ENCODE results near the gene NCKAP5. TPM values are rescaled to one million over a fixed set of nuclear protein-coding genes. Genes with fewer than 3 reads are reported as not detected.

Gene NCKAP5
- total and polyA plus RNA-seq, 8 donors, result 4.0 to 22.1 (median 14.4) TPM

DNA sequence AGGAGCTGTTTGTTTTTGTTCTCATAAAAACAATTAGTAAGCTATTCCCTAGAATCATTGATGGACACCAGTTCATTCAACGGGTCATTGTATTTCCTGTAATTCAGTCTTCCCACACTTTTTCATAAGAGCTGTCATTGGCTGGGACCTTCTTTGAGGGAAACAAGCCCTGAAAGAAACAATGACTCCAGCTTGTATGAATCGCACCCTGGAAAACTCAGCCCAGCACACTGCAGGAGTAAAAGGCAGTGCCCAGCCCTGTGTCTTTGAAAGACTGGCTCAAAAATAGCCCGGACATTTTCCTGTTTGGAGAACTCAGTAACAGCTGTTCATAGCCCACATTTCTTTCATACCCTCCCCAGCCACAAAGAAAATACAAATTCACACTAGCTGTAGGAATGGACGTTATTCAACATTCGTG lies 81.5 kb downstream of the NCKAP5 start:
- no peaks in the 10 kb centered on the region for H3K27me3 ChIP-seq
- intact Hi-C loops (cut with DNase I), result no loop called here
- H3K27ac ChIP-seq, result no peak overlapping the region
- no peak overlapping the region for H3K4me3 ChIP-seq
- no peaks in the 10 kb centered on the region for H3K36me3 ChIP-seq
- DNase-seq (no peak), ATAC-seq (no peak)
- no peaks in the 10 kb centered on the region for H3K9me3 ChIP-seq
- no peaks in the 10 kb centered on the region for H3K4me1 ChIP-seq
- no peak for TF ChIP-seq CTCF (IDR thresholded peaks at IDR 0.05)

DNA sequence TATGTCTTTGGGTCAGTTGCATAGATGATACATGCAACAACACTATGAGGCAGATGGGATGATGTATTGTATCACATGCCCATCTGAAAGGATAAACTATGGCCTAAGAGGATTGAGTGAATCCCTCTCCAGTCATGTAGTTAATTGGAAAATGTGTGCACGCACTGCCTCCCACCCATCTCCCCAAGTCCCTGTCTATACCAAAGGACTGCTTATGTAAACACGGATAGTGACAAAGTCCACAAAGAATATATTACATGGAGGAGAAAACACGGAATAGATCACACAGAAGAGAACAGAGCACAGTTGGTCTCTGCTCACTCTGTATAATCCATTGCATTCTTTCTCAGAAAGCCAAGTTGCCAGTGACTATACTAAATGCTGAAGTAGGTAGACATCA lies 82.4 kb downstream of the NCKAP5 start:
- DNase-seq (no peak), ATAC-seq (no peak)
- H3K9me3 ChIP-seq, result no peaks in the 10 kb centered on the region
- H3K4me1 ChIP-seq, result no peaks in the 10 kb centered on the region
- TF ChIP-seq CTCF (IDR thresholded peaks at IDR 0.05), result no peak
- no peaks in the 10 kb centered on the region for H3K27me3 ChIP-seq
- no peak overlapping the region for H3K27ac ChIP-seq
- no peaks in the 10 kb centered on the region for H3K36me3 ChIP-seq
- no peak overlapping the region for H3K4me3 ChIP-seq
- intact Hi-C loops (cut with DNase I), result no loop called here

DNA sequence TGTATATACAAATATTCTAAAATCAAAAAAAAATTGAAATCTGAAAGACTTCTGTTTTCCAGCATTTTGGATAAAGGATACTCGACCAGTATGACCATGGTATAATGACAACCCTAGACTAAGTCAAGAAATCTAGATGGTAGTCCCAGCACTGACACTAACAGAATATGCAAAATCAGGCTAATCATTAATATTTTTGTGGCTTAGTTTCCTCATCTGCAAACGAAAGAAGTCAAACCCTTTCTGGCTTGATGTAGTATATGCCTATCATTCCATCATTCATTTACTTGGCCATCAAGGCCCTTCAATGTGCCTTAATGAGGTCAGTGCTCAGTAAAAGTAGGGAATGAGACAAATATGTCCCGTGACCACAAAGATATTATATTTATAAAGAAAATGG lies 83.5 kb downstream of the NCKAP5 start:
- intact Hi-C loops (cut with DNase I), result no loop called here
- ATAC-seq, result no peak
- Histone ChIP-seq H3K27ac (no peak overlapping the region), H3K36me3 (no peaks in the 10 kb centered on the region), H3K27me3 (no peaks in the 10 kb centered on the region), H3K4me3 (no peak overlapping the region), H3K9me3 (no peaks in the 10 kb centered on the region), H3K4me1 (no peaks in the 10 kb centered on the region)
- no peak for TF ChIP-seq CTCF (IDR thresholded peaks at IDR 0.05)
- DNase-seq, result no peak

DNA sequence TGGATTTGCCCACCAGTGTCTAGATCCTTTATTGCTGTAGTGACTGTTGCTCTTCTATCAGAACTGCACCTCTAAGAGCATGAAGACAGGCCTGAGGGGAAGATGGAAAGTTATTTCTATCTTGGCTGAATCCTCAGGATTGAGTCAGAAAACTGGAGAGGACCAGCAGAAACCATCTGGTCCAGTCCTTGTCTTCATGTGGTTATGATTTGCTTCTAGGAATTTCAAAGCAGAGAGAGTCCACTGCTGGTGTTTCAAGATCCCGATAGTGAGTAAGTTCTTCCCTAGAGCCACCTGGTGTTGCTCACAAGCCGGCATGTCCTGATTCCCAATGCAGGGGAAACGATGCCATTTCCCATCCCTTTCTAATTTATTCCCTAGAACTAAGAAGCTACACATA lies 84.2 kb downstream of the NCKAP5 start:
- no peak for TF ChIP-seq CTCF (IDR thresholded peaks at IDR 0.05)
- Histone ChIP-seq H3K4me1 (no peaks in the 10 kb centered on the region), H3K4me3 (no peak overlapping the region), H3K9me3 (no peaks in the 10 kb centered on the region), H3K27ac (no peak overlapping the region), H3K27me3 (no peaks in the 10 kb centered on the region), H3K36me3 (no peaks in the 10 kb centered on the region)
- DNase-seq, result no peak
- ATAC-seq, result peak; percentile 17
- intact Hi-C loops (cut with DNase I), result no loop called here

GRCh38 chr2:133483181-133483580 lies 85.1 kb downstream of the NCKAP5 start:
- intact Hi-C loops (cut with DNase I), result no loop called here
- no peaks in the 10 kb centered on the region for H3K4me1 ChIP-seq
- no peaks in the 10 kb centered on the region for H3K36me3 ChIP-seq
- no peak for ATAC-seq
- no peak overlapping the region for H3K27ac ChIP-seq
- no peak for TF ChIP-seq CTCF (IDR thresholded peaks at IDR 0.05)
- no peaks in the 10 kb centered on the region for H3K27me3 ChIP-seq
- H3K4me3 ChIP-seq, result no peak overlapping the region
- H3K9me3 ChIP-seq, result no peaks in the 10 kb centered on the region
- DNase-seq, result no peak
